OCI-LY7 (cell line): ENCODE results near the gene CACNA2D2.

Source experiments
- CTCF ChIP-seq: fragments of 200-600 bp; sonication (generic); conservative IDR thresholded peaks from 2 replicates; pipeline ENCODE4 v1.5.1; 2014; ENCODE audit warnings: mild to moderate bottlenecking, antibody characterized with exemption, low read length, moderate library complexity, mixed read lengths
- EZH2phosphoT487 ChIP-seq: fragments of 200-600 bp; sonication (generic); IDR thresholded peaks from 2 replicates; pipeline ENCODE4 v1.6.1; 2018; ENCODE audit warnings: low read depth, borderline replicate concordance, mild to moderate bottlenecking, mixed run types, antibody characterized with exemption, low read length, moderate library complexity, mixed read lengths

- TF ChIP-seq CTCF = no peak
- TF ChIP-seq EZH2phosphoT487 = no peak
These were observed 178.3 kb downstream of the CACNA2D2 start for GRCh38 chr3:50325113-50325480.
